ENCODE measurements around the gene DPEP3.

- TF ChIP-seq POLR2A (IDR thresholded peaks at IDR 0.05) (no peak), CTCF (IDR thresholded peaks at IDR 0.05) (no peak)
These were observed 34.1 kb downstream of the DPEP3 start for GRCh38 chr16:67946128-67946569.

All from thyroid gland (tissue), 4 donors.